Measurements from ENCODE around the gene HTR2B. TPM values are rescaled to one million over a fixed set of nuclear protein-coding genes. Genes with fewer than 3 reads are reported as not detected.

HTR2B gene
- total RNA-seq, 2 experiments from 2014 or later = 0.10 to 0.13 TPM

DNA sequence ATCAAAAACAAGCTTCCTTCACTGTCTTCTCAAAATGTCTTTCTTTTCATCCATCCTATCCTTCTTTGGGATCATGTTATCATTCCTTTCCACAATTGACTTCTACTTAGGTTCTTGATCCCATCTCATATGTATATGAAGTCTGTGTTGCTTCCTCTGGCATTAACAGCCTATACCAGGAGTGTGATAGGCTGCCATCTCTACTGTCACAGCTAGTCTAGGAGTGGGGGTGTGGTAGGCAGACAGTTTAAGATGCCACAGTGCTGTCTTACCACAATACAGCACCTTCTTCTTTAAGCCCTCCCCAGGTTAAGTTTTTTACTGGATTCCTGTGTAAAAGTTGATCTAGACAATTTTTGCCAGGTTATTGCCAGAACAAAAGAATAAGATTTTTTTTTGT is 3.7 kb upstream of the HTR2B start:
- Mint-ChIP-seq H3K36me3 (ENCODE audit: low read depth) (no peaks in the 10 kb centered on the region), H3K4me1 (peaks cover 20% of the 10 kb centered on the region), H3K27me3 (no peaks in the 10 kb centered on the region), H3K27ac (no peak overlapping the region), H3K9me3 (no peaks in the 10 kb centered on the region), H3K4me3 (no peak overlapping the region)
- POLR2A ChIA-PET = no interaction called here
- CTCF ChIA-PET = interaction anchor here (1.8 to 2.4 kb wide), 2 partner anchors 24 to 323 kb away, joined by 6 to 11 read pairs; no protein-coding TSS in a partner anchor
- DNase-seq = no peak

DNA sequence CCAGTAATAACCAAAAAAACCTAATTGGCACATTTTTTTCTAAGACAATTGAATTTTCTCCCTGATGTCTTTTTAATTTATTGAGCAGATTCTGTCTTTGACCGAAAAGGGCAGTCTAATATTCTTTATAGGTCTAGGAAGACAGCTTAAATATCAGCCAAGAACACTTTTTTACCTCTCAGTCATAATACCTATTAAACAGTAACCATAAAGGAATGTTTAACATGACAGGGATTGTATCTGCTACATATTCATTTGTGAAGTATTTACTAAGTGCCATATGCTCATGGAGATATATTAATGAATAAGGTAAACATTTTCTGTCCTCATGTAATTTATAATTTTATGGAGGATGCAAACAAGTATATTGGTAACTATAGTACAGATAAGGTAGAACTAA is 3.1 kb upstream of the HTR2B start:
- Mint-ChIP-seq H3K4me3 (no peak overlapping the region), H3K9me3 (no peaks in the 10 kb centered on the region), H3K27ac (no peak overlapping the region), H3K27me3 (no peaks in the 10 kb centered on the region), H3K36me3 (ENCODE audit: low read depth) (no peaks in the 10 kb centered on the region), H3K4me1 (peaks cover 24% of the 10 kb centered on the region)
- no peak for DNase-seq
- CTCF ChIA-PET = interaction anchor here (1.1 to 2.4 kb wide), 3 partner anchors 15 to 324 kb away, joined by 4 to 11 read pairs (median 6); no protein-coding TSS in a partner anchor
- POLR2A ChIA-PET = no interaction called here

DNA sequence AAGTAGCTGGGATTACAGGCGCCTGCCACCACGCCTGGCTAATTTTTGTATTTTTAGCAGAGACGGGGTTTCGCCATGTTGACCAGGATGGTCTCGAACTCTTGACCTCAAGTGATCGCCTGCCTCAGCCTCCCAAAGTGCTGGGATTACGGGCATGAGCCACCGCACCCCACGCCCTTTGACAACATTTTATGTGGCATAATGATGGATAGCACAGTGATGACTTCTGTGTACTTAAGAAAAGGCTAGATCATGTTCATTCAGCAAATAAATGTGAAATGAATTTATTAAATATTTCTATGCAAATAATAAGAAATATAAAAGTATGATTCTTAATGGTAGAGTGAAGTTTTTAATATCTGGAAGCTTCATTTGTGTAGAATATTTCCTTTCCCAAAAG is 2.6 kb upstream of the HTR2B start:
- Mint-ChIP-seq H3K27me3 (no peaks in the 10 kb centered on the region), H3K4me1 (peaks cover 24% of the 10 kb centered on the region), H3K9me3 (no peaks in the 10 kb centered on the region), H3K36me3 (ENCODE audit: low read depth) (no peaks in the 10 kb centered on the region), H3K4me3 (no peak overlapping the region), H3K27ac (no peak overlapping the region)
- DNase-seq = no peak
- ChIA-PET CTCF (interaction anchor here (1.1 to 2.4 kb wide), 3 partner anchors 14 to 324 kb away, joined by 4 to 11 read pairs (median 6); no protein-coding TSS in a partner anchor), POLR2A (no interaction called here)

DNA sequence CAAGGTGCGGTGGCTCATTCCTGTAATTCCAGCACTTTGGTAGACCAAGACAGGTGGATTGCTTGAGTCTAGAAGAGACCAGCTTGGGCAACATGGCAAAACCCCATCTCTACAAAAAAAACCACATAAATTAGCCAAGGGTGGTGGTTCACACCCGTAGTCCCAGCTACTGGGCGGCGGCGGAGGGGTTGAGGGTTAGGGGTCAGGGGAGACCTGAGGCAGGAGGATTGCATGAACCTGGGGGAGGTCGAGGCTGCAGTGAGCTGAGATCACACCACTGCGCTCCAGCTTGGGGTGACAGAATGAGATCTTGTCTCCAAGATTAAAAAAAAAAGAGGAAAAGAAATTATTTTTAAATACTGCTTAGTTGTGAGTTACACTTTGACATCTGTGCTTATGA is 1.3 kb upstream of the HTR2B start:
- POLR2A ChIA-PET = no interaction called here
- Mint-ChIP-seq H3K4me3 (no peak overlapping the region), H3K4me1 (peaks cover 24% of the 10 kb centered on the region), H3K27me3 (no peaks in the 10 kb centered on the region), H3K36me3 (ENCODE audit: low read depth) (no peaks in the 10 kb centered on the region), H3K9me3 (no peaks in the 10 kb centered on the region), H3K27ac (no peak overlapping the region)
- CTCF ChIA-PET = no interaction called here
- no peak for DNase-seq

DNA sequence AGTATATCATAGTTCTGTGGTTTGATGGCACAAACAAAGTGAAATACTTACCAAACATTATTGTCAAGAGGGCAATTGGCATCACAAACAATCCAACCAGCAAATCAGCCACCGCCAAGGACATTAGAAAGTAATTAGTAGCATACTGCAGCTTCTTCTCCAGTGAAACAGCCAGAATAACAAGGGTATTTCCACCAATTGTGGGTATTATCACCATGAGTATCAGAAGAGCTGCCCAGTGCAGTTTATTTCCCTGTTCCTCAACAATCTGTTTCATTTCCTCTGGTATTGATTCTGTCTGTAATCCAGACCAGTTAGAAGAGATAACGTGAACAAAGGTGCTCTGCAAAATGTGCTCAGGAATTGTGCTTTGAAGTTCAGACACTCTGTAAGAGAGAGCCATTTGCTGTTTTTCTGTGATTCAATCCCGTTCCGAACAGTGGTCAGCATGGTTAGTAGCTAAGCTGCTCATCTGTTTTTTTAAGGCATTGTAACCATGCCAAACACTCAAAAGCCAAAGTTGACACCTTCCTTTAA is 1.4 kb downstream of the HTR2B start:
- Mint-ChIP-seq H3K4me1 (peaks cover 26% of the 10 kb centered on the region), H3K36me3 (ENCODE audit: low read depth) (no peaks in the 10 kb centered on the region), H3K27ac (no peak overlapping the region), H3K27me3 (no peaks in the 10 kb centered on the region), H3K9me3 (no peaks in the 10 kb centered on the region), H3K4me3 (no peak overlapping the region)
- DNase-seq = no peak
- POLR2A ChIA-PET = interaction anchor here (1.1 to 2.0 kb wide), 2 partner anchors 341 to 585 kb away, joined by 3 to 10 read pairs; partner anchors contain the start of genes NCL and PTMA
- CTCF ChIA-PET = interaction anchor here (1.2 kb wide), 1 partner anchor 275 kb away, joined by 3 read pairs; no protein-coding TSS in a partner anchor

DNA sequence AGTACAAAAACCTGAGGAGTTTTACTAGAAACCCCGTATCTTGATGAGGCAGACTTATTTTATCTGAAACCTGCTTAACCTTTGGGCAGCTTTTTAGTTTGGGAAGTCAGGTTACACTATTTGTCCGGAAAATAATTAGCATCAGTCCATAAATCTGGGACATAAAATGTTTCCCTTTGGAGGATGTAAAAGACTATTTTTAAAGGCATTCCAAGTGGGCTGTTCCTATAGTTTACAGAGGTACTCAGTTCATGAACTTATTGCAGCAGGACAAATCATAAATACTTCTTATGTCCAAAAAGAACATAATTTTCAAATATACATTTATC is 6.3 kb downstream of the HTR2B start:
- Mint-ChIP-seq H3K36me3 (ENCODE audit: low read depth) (peaks cover 4% of the 10 kb centered on the region), H3K4me3 (no peak overlapping the region), H3K4me1 (peaks cover 7% of the 10 kb centered on the region), H3K27ac (no peak overlapping the region), H3K27me3 (no peaks in the 10 kb centered on the region), H3K9me3 (no peaks in the 10 kb centered on the region)
- ChIA-PET POLR2A (no interaction called here), CTCF (no interaction called here)
- no peak for DNase-seq

DNA sequence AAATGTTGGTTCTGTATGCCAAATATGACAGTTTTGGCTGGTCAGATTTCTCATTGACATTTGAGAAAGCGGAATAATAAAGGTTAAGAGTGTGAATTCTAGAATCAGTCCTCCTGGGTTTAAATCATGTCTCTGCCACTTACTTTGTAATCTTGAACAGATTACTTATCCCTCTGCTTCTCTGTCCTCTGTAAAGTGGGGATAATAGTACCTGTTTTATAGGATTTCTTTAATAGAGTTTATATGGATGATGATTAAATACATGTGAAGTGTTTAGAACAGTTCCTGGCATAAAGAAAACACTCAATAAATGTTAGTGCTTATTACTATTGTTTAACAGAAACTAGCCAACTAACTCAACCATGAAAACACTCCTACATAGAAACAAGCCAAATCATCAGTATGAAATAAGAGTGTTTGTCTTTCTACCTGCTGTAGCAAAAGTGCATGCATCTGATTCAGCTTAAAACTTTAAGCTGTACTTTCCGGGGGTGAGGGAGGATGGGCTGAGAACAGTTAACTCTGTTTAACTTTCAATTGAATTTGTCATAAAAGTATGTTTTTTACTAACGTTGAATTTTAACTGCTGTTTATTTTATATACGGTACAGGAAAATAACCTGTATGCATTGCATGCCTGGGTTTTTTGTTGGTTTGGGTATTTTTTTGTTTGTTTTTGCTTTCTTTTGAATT is 6.8 kb downstream of the HTR2B start:
- Mint-ChIP-seq H3K4me1 (peaks cover 2% of the 10 kb centered on the region), H3K4me3 (no peak overlapping the region), H3K9me3 (no peaks in the 10 kb centered on the region), H3K27me3 (no peaks in the 10 kb centered on the region), H3K36me3 (ENCODE audit: low read depth) (peaks cover 4% of the 10 kb centered on the region), H3K27ac (no peak overlapping the region)
- ChIA-PET CTCF (no interaction called here), POLR2A (no interaction called here)
- no peak for DNase-seq

DNA sequence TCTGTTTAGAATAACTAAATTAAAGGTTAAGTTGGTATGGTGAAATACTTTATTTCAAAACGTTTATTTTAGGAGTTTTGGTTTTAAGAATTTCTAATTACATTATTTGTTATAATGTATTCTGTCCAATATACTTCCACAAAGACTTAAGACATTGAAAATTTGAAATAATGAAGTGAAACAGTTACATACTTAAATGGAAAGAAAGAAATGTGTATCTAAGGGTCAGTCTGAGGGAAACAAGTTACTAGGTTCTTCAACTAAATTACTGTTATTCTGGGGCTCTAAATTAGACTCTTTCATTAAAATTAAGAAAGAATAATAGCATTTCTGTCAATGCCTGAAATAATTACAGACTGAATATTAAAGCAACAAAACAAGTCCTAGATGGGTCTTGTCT is 7.7 kb downstream of the HTR2B start:
- ChIA-PET POLR2A (no interaction called here), CTCF (interaction anchor here (1.3 kb wide), 1 partner anchor 8 kb away, joined by 3 read pairs; the partner anchor contains the start of gene HTR2B)
- Mint-ChIP-seq H3K27me3 (no peaks in the 10 kb centered on the region), H3K4me3 (no peak overlapping the region), H3K4me1 (peaks cover 2% of the 10 kb centered on the region), H3K27ac (no peak overlapping the region), H3K36me3 (ENCODE audit: low read depth) (peaks cover 9% of the 10 kb centered on the region), H3K9me3 (no peaks in the 10 kb centered on the region)
- no peak for DNase-seq

DNA sequence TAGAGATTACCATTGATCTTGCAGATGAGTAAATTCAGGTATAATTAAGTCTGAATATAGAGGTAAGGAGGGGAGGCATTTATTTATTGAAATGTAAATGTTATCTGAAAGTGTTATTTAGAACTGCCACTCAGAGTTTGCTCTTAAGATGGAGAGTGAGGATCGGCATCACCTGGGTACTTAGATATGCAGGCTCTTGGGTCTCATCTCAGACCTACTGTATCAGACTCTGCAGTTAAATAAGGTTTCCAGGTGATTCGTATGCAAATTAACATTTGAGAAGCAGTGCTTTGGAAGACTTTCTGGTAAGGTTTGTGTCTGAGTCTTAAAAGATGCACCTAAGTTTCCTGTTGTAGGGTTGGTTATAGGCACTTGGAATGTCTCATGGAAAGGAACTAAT is 9.2 kb downstream of the HTR2B start:
- Mint-ChIP-seq H3K27me3 (no peaks in the 10 kb centered on the region), H3K27ac (no peak overlapping the region), H3K36me3 (ENCODE audit: low read depth) (peaks cover 17% of the 10 kb centered on the region), H3K4me1 (peaks cover 2% of the 10 kb centered on the region), H3K4me3 (no peak overlapping the region), H3K9me3 (no peaks in the 10 kb centered on the region)
- DNase-seq = no peak
- CTCF ChIA-PET = interaction anchor here (1.3 kb wide), 1 partner anchor 9 kb away, joined by 3 read pairs; the partner anchor contains the start of gene HTR2B
- POLR2A ChIA-PET = no interaction called here

DNA sequence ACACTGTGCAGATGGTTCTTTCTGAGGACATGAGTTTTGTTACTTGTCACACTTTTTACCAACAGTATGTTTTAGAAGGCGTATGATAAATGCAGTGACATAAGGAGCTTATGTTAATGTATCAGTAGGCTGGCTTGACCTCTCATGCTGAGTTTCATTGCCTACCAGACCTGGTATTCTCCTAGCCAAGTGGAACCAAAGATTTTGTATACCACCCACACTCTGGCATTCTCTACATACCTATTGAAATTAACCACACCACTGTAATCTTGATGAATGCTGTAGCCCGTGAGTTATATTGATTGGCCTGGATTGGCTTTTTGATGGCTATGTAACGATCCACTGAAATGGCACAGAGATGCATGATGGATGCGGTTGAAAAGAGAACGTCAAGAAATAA is 11.4 kb downstream of the HTR2B start:
- Mint-ChIP-seq H3K36me3 (ENCODE audit: low read depth) (peaks cover 30% of the 10 kb centered on the region), H3K4me3 (no peak overlapping the region), H3K4me1 (no peaks in the 10 kb centered on the region), H3K27me3 (no peaks in the 10 kb centered on the region), H3K27ac (no peak overlapping the region), H3K9me3 (no peaks in the 10 kb centered on the region)
- ChIA-PET POLR2A (no interaction called here), CTCF (interaction anchor here (1.6 kb wide), 1 partner anchor 14 kb away, joined by 4 read pairs; no protein-coding TSS in a partner anchor)
- DNase-seq = no peak

DNA sequence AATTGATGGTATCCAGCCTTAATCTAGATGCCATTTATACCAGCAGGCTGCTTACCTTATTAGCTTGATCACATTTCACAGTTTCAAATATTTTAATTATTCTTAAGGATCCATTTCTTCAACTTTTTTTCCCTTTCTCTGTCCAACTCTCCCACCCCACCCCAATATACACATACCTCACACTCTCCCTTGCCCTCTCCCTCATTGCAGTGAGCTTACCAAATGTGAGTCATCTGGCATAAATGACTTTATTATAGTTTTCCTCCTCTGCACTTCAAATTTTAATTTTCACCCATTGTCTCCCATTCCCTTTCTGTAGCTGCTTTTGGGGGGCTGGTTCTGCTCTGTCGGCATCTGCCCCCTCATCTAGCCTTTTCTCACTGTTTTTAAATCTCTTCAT is 12.9 kb downstream of the HTR2B start:
- DNase-seq = no peak
- Mint-ChIP-seq H3K4me3 (no peak overlapping the region), H3K9me3 (no peaks in the 10 kb centered on the region), H3K27ac (no peak overlapping the region), H3K4me1 (no peaks in the 10 kb centered on the region), H3K36me3 (ENCODE audit: low read depth) (peaks cover 33% of the 10 kb centered on the region), H3K27me3 (no peaks in the 10 kb centered on the region)
- CTCF ChIA-PET = interaction anchor here (0.6 to 1.5 kb wide), 4 partner anchors 11 to 952 kb away, joined by 3 to 4 read pairs (median 3); no protein-coding TSS in a partner anchor
- POLR2A ChIA-PET = interaction anchor here (1.3 kb wide), 1 partner anchor 13 kb away, joined by 3 read pairs; no protein-coding TSS in a partner anchor

DNA sequence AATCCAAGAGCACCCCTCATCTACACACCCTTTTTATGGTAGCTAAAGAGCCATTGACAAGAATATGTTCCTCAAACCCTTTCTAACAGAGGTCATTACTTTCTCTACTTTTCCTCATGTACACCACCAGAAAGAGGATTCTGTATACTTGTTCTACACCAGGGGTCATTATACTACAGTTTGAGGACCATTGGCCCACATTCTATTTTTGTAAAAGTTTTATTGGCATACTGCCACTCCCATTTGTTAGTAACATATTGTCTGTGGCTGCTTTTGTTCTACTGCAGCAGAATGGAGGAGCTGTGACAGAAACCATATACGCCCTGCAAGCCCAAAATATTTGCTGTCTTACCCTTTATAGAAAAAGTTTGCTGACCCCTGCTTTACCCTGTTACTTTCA is 14.3 kb downstream of the HTR2B start:
- no peaks in the 10 kb centered on the region for H3K4me1 Mint-ChIP-seq
- no peak overlapping the region for H3K27ac Mint-ChIP-seq
- no peaks in the 10 kb centered on the region for H3K9me3 Mint-ChIP-seq
- ChIA-PET POLR2A (interaction anchor here (0.7 to 1.2 kb wide), 2 partner anchors 65 to 354 kb away, joined by 3 read pairs; partner anchors contain the start of gene NCL), CTCF (no interaction called here)
- no peak overlapping the region for H3K4me3 Mint-ChIP-seq
- DNase-seq = no peak
- peaks cover 35% of the 10 kb centered on the region for H3K36me3 Mint-ChIP-seq (ENCODE audit: low read depth)
- H3K27me3 Mint-ChIP-seq = no peaks in the 10 kb centered on the region

DNA sequence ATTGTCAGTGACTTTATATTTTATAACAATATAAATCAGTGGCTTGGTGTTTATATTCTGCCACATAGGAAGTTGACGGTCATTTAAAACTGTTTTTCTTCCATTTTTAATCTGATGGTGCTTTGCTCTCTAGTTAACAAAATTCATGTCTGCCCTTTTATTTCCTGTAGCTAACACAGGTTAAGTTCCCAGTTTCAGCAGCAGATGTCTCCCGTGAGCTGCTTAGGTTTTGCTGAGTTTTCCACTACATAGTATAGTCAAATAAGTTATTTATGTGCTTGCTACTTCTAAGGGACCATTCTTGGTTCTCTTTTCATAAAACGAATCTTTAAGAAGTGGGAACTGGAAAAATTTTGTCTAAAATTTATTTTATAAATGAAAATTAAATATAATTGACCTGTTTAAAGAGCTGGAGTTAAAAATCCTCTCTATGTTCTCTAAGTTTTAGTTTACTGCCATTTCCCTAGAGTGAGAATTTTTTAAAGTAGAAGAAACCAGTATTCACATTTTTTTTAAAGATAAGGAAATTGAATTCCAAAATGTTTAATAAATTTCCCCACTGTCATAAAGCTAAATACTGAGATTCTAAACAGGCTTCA is 20.6 kb downstream of the HTR2B start:
- Mint-ChIP-seq H3K4me3 (no peak overlapping the region), H3K27me3 (no peaks in the 10 kb centered on the region), H3K4me1 (peaks cover 2% of the 10 kb centered on the region), H3K36me3 (ENCODE audit: low read depth) (peaks cover 34% of the 10 kb centered on the region), H3K27ac (no peak overlapping the region), H3K9me3 (peaks cover 3% of the 10 kb centered on the region)
- ChIA-PET CTCF (interaction anchor here (1.0 to 3.3 kb wide), 16 partner anchors 9 to 379 kb away, joined by 3 to 30 read pairs (median 4); no protein-coding TSS in a partner anchor), POLR2A (interaction anchor here (0.6 to 2.0 kb wide), 2 partner anchors 348 to 361 kb away, joined by 3 to 7 read pairs; partner anchors contain the start of gene NCL)
- DNase-seq = peak; percentile 65

Measured in activated CD4-positive, alpha-beta memory T cell treated with anti-CD3 and anti-CD28 coated beads, Interleukin-2, amount 10 ng/mL, durations not matched to agents 7 days and 5 days (primary cell).